ENCODE results near the gene LIMA1.

DNA sequence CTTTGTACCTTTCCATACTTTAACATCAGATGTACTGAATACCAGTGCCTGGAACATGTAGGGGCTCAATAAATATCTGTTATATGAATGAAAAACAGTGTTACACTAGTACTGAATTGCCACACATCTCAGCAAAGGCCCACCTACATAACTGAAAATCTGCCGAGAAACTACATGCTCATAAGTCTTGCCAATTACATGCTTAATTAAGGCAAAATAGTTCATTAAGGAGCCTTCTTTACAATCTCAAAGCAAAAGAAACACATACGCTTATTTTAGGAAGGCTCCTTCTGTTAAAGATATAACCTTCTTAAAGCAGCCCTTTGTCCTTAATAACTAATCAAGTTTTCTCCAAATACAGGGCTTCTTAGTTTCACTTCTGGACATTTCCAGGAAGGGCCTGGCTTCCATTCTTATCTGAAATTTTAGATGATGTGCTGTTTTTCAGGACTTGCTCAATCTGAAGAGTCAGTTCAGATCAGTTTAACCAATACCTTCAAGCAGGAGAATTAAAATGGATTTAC is 11.5 kb downstream of the LIMA1 start:
- TF ChIP-seq, protein P1, sequence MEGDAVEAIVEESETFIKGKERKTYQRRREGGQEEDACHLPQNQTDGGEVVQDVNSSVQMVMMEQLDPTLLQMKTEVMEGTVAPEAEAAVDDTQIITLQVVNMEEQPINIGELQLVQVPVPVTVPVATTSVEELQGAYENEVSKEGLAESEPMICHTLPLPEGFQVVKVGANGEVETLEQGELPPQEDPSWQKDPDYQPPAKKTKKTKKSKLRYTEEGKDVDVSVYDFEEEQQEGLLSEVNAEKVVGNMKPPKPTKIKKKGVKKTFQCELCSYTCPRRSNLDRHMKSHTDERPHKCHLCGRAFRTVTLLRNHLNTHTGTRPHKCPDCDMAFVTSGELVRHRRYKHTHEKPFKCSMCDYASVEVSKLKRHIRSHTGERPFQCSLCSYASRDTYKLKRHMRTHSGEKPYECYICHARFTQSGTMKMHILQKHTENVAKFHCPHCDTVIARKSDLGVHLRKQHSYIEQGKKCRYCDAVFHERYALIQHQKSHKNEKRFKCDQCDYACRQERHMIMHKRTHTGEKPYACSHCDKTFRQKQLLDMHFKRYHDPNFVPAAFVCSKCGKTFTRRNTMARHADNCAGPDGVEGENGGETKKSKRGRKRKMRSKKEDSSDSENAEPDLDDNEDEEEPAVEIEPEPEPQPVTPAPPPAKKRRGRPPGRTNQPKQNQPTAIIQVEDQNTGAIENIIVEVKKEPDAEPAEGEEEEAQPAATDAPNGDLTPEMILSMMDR (IDR thresholded peaks at IDR 0.05; ENCODE audit: insufficient read depth, low read length, poor library complexity, severe bottlenecking), result no peak
- TF ChIP-seq EZH2phosphoT487 (conservative IDR thresholded peaks at IDR 0.05; ENCODE audit: low read length), result no peak
